GM12878 (cell line): ENCODE data around the gene CFAP74. TPM values are rescaled to one million over a fixed set of nuclear protein-coding genes. Genes with fewer than 3 reads are reported as not detected.

Source experiments
- ATAC-seq: fragments of 200-7000 bp; cut with Tn5 transposase; 3 replicates; pipeline ENCODE4 v1.9.1; 2020; ENCODE audit warnings: mild to moderate bottlenecking, moderate library complexity
- BruUV-seq: library from RNA; stranded (reverse); fragments of 400-500 nt; replicated peaks from 2 replicates; lab custom pipeline; 2021; lab: Mats Ljungman, UMichigan
- CTCF ChIA-PET: fragments of 300-600 bp; sonication (Branson Sonifier 250); formaldehyde crosslinking; extraction: SDS; loops from one replicate; lab custom pipeline; 2021; ENCODE audit warnings: inconsistent platforms; lab: Yijun Ruan, JAX
- POLR2A ChIA-PET: fragments of 350-600 bp; formaldehyde crosslinking; extraction: SDS; loops from one replicate; lab custom pipeline; 2021; ENCODE audit warnings: inconsistent platforms; lab: Charles Lee
- RAD21 ChIA-PET: fragments of 300-600 bp; sonication (Branson Sonifier 250); formaldehyde crosslinking; loops from one replicate; lab custom pipeline; 2023; ENCODE audit warnings: antibody characterized with exemption; ENCODE audit not compliant: unreplicated experiment; lab: Charles Lee
- SMC1A ChIA-PET: fragments of 300-600 bp; sonication (Branson Sonifier 250); formaldehyde crosslinking; loops from one replicate; lab custom pipeline; 2023; ENCODE audit not compliant: unreplicated experiment, uncharacterized antibody; lab: Charles Lee
- DNase-seq: peaks from one replicate; pipeline ENCODE4 v3.0.0-alpha.2; 2011; ENCODE audit warnings: low read depth, low spot score
- FAIRE-seq: peaks from 3 replicates; lab custom pipeline; 2011; peaks lifted over from hg19 to GRCh38; lab: Jason Lieb, UNC
- H2AFZ ChIP-seq: 2 replicates; pipeline ENCODE4 v1.6.0; 2011; ENCODE audit warnings: low read depth, low read length, control low read depth; ENCODE audit not compliant: control insufficient read depth
- H3K27ac ChIP-seq: 2 replicates; pipeline ENCODE4 v1.5.1; 2011; ENCODE audit warnings: control low read depth; ENCODE audit not compliant: control insufficient read depth, insufficient read depth
- H3K27me3 ChIP-seq, 2 experiments: replicated peaks in 1 of 2; 2 replicates each; pipeline versions ENCODE4 v1.6.0 to v1.6.1; 2011; ENCODE audit warnings: low read length in 1 of 2; ENCODE audit not compliant: control insufficient read depth in 2 of 2, insufficient read depth in 2 of 2
- H3K36me3 ChIP-seq, 2 experiments: 2 replicates each; pipeline ENCODE4 v1.5.1; 2011; ENCODE audit warnings: low read length in 1 of 2; ENCODE audit not compliant: control insufficient read depth in 2 of 2, insufficient read depth in 2 of 2
- H3K4me1 ChIP-seq: 2 replicates; pipeline ENCODE4 v1.6.1; 2011; ENCODE audit warnings: mild to moderate bottlenecking, low read length, moderate library complexity, mixed read lengths; ENCODE audit not compliant: control insufficient read depth, insufficient read depth
- H3K4me2 ChIP-seq: 2 replicates; pipeline ENCODE4 v1.6.0; 2011; ENCODE audit warnings: control low read depth; ENCODE audit not compliant: control insufficient read depth, insufficient read depth
- H3K4me3 ChIP-seq: fragments of 200-600 bp; sonication (generic); 2 replicates; pipeline ENCODE4 v1.5.1; 2016
- H3K79me2 ChIP-seq: 2 replicates; pipeline ENCODE4 v1.6.0; 2011; ENCODE audit warnings: low read length; ENCODE audit not compliant: control insufficient read depth, insufficient read depth
- H3K9ac ChIP-seq: 2 replicates; pipeline ENCODE4 v1.8.0; 2011; ENCODE audit warnings: low read length, control low read depth, mixed read lengths; ENCODE audit not compliant: control insufficient read depth, insufficient read depth
- H3K9me3 ChIP-seq: replicated peaks from 3 replicates; pipeline ENCODE4 v1.5.1; 2011; ENCODE audit warnings: mild to moderate bottlenecking, low read length; ENCODE audit not compliant: control insufficient read depth, insufficient read depth
- H4K20me1 ChIP-seq: 2 replicates; pipeline ENCODE4 v1.6.0; 2011; ENCODE audit not compliant: control insufficient read depth, insufficient read depth
- BACH1 ChIP-seq: fragments of 450-650 bp; IDR thresholded peaks from 2 replicates; pipeline ENCODE4 v1.6.1; 2017; ENCODE audit warnings: mild to moderate bottlenecking, borderline replicate concordance
- BHLHE40 ChIP-seq, 2 experiments: fragments of 450-650 bp in 1 of 2; IDR thresholded peaks; 2 replicates each; pipeline ENCODE4 v1.6.1; 2011 to 2017; ENCODE audit warnings: low read depth in 2 of 2, borderline replicate concordance in 1 of 2, improper control_type of control experiment in 1 of 2, low read length in 1 of 2, mild to moderate bottlenecking in 1 of 2
- EGR1 ChIP-seq, 2 experiments: IDR thresholded peaks; 1 replicate in 1 of 2; 2 replicates in 1 of 2; pipeline ENCODE4 v1.6.1; 2011 to 2012; ENCODE audit warnings: low read depth in 2 of 2, low read length in 2 of 2, borderline replicate concordance in 1 of 2, mild to moderate bottlenecking in 1 of 2, moderate library complexity in 1 of 2
- GATAD2B ChIP-seq: fragments of 450-650 bp; conservative IDR thresholded peaks from 2 replicates; pipeline ENCODE4 v1.6.1; 2017; ENCODE audit warnings: low read depth, mild to moderate bottlenecking, moderate library complexity
- HDAC6 ChIP-seq: fragments of 200-600 bp; sonication (generic); IDR thresholded peaks from one replicate; pipeline ENCODE4 v1.8.0; 2017; ENCODE audit warnings: antibody characterized with exemption; ENCODE audit not compliant: unreplicated experiment
- HDGF ChIP-seq: fragments of 450-650 bp; IDR thresholded peaks from 2 replicates; pipeline ENCODE4 v1.6.1; 2016; ENCODE audit warnings: antibody characterized with exemption
- MTA3 ChIP-seq: IDR thresholded peaks from 2 replicates; pipeline ENCODE4 v1.6.1; 2012; ENCODE audit warnings: low read length, inconsistent platforms, borderline replicate concordance
- NBN ChIP-seq: fragments of 450-650 bp; IDR thresholded peaks from 2 replicates; pipeline ENCODE4 v1.6.1; 2016
- POLR2A ChIP-seq: IDR thresholded peaks from 2 replicates; pipeline ENCODE4 v1.6.1; 2011; ENCODE audit warnings: low read depth, mild to moderate bottlenecking, low read length
- ZBED1 ChIP-seq: IDR thresholded peaks from 2 replicates; pipeline ENCODE4 v1.6.1; 2016; ENCODE audit warnings: borderline replicate concordance
- WGBS: methylation state at CpG from one replicate; pipeline ENCODE4 v1.1.6; 2016; ENCODE audit warnings: low lambda C conversion rate; ENCODE audit not compliant: insufficient replicate concordance, insufficient coverage; ENCODE audit errors: missing lambda C conversion rate; 5-methylcytosine and 5-hydroxymethylcytosine counted together
- in situ Hi-C: fragments of 300-500 bp; cut with MboI; formaldehyde crosslinking; loops from 9 replicates; pipeline ENCODE4 v1.14.3; 2018; ENCODE audit warnings: mixed read lengths
- intact Hi-C: fragments of 100-400 bp; cut with micrococcal nuclease; formaldehyde crosslinking; loops from one replicate; pipeline ENCODE4 v1.14.2; 2022; ENCODE audit not compliant: unreplicated experiment
- polyA plus RNA-seq, 11 experiments: library from polyadenylated mRNA; depleted of rRNA in 4 of 11; unstranded in 6 of 11; stranded (reverse) in 5 of 11; fragments of >200 nt; fragmentation: Nextera tagmentation in 4 of 11; fragmentation: Illumina TruSeq in 1 of 11; extraction: Ambion mirVana in 4 of 11; extraction: Trizol in 1 of 11; gene quantifications; 1 replicate in 1 of 11; 2 replicates in 10 of 11; pipeline versions ENCODE4 v1.2.1 to v1.2.3, GENCODE V29; 2011 to 2016; ENCODE audit warnings: inconsistent platforms in 2 of 11, missing spikeins in 2 of 11, low read depth in 1 of 11
- total RNA-seq, 4 experiments: library from RNA; depleted of rRNA in 3 of 4; stranded (reverse); fragments of >200 nt in 3 of 4; fragmentation: Illumina TruSeq in 1 of 4; extraction: Trizol in 1 of 4; gene quantifications; 2 replicates each; pipeline versions ENCODE4 v1.2.1 to v1.2.3, GENCODE V29; 2013 to 2021
- TF ChIP-seq, protein P1 (sequence below): fragments of 450-650 bp; IDR thresholded peaks from 2 replicates; pipeline ENCODE4 v1.6.1; 2017; ENCODE audit warnings: mild to moderate bottlenecking, moderate library complexity
- TF ChIP-seq, protein P2 (sequence below): IDR thresholded peaks from 2 replicates; pipeline ENCODE4 v1.6.1; 2012; ENCODE audit warnings: improper control_type of control experiment, low read depth, low read length; ENCODE audit not compliant: insufficient replicate concordance
- TF ChIP-seq, protein P3 (sequence below): IDR thresholded peaks from 2 replicates; pipeline ENCODE4 v1.6.1; 2012; ENCODE audit warnings: low read depth, low read length, improper control_type of control experiment

Gene CFAP74
- total and polyA plus RNA-seq, 10 of the 15 experiments (the other 5 are each of a cell fraction or from before 2014, with no cell fraction given) = 0.01 TPM; not detected in 9

DNA sequence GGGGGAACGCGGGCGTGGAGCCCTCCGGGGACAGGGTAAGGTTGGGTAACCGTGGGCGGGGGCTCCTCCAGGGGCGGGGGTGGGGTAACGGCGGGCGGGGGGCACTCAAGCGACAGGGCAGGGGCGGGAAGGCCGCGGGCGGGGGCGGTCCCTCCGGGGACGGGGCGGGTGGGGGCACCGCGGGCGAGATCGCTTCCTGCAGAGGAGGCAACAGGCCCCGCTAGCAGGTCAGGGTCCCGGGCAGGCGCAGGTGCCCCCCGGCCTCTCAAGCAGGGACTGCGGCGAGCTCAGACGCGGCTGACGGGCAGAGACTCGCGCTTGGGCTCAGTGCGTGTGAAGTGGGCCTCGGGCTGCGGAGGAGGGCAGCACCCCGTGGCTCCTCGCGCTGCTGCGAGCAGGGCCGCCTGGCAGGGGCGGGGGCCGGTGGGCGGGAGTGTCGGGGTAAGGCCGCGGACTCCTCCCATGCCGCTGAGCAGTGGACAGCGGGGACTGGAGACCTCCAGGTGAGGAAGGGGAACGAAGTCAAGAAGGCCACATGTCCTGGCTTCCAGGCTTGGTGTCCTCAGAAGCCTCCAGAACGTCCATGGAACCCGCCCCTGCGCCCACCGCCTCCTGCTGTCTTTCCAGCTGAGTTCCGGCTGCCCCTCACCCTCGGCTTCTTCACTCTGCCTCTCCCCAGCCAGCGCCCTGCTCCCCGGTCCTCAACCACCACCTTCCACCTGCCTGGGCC is 112.1 kb downstream of the CFAP74 start:
- TF ChIP-seq BACH1 (peak; percentile 17; the same call in 1 of the 2 replicates), HDAC6 (no peak), BHLHE40 (IDR thresholded peaks at IDR 0.05; ENCODE audit: borderline replicate concordance in 1 of 2, low read depth in 2 of 2, low read length in 1 of 2) (peak in 1 of 2 experiments; percentile 21; a peak in 1 of 4 replicates), EGR1 (IDR thresholded peaks at IDR 0.05; ENCODE audit: borderline replicate concordance in 1 of 2, low read depth in 2 of 2, low read length in 2 of 2) (peak in 1 of 2 experiments; percentile 65; a peak in 1 of 3 replicates), NBN (0 out of 2 replicates have a peak, but pooled peaks have one; percentile 60), ZBED1 (no peak), MTA3 (no peak), HDGF (peak; percentile 87; the same call in 1 of the 2 replicates), GATAD2B (no peak), POLR2A (peak; percentile 71)
- TF ChIP-seq, protein P1, sequence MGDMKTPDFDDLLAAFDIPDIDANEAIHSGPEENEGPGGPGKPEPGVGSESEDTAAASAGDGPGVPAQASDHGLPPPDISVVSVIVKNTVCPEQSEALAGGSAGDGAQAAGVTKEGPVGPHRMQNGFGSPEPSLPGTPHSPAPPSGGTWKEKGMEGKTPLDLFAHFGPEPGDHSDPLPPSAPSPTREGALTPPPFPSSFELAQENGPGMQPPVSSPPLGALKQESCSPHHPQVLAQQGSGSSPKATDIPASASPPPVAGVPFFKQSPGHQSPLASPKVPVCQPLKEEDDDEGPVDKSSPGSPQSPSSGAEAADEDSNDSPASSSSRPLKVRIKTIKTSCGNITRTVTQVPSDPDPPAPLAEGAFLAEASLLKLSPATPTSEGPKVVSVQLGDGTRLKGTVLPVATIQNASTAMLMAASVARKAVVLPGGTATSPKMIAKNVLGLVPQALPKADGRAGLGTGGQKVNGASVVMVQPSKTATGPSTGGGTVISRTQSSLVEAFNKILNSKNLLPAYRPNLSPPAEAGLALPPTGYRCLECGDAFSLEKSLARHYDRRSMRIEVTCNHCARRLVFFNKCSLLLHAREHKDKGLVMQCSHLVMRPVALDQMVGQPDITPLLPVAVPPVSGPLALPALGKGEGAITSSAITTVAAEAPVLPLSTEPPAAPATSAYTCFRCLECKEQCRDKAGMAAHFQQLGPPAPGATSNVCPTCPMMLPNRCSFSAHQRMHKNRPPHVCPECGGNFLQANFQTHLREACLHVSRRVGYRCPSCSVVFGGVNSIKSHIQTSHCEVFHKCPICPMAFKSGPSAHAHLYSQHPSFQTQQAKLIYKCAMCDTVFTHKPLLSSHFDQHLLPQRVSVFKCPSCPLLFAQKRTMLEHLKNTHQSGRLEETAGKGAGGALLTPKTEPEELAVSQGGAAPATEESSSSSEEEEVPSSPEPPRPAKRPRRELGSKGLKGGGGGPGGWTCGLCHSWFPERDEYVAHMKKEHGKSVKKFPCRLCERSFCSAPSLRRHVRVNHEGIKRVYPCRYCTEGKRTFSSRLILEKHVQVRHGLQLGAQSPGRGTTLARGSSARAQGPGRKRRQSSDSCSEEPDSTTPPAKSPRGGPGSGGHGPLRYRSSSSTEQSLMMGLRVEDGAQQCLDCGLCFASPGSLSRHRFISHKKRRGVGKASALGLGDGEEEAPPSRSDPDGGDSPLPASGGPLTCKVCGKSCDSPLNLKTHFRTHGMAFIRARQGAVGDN = peak; percentile 47
- TF ChIP-seq, protein P2, sequence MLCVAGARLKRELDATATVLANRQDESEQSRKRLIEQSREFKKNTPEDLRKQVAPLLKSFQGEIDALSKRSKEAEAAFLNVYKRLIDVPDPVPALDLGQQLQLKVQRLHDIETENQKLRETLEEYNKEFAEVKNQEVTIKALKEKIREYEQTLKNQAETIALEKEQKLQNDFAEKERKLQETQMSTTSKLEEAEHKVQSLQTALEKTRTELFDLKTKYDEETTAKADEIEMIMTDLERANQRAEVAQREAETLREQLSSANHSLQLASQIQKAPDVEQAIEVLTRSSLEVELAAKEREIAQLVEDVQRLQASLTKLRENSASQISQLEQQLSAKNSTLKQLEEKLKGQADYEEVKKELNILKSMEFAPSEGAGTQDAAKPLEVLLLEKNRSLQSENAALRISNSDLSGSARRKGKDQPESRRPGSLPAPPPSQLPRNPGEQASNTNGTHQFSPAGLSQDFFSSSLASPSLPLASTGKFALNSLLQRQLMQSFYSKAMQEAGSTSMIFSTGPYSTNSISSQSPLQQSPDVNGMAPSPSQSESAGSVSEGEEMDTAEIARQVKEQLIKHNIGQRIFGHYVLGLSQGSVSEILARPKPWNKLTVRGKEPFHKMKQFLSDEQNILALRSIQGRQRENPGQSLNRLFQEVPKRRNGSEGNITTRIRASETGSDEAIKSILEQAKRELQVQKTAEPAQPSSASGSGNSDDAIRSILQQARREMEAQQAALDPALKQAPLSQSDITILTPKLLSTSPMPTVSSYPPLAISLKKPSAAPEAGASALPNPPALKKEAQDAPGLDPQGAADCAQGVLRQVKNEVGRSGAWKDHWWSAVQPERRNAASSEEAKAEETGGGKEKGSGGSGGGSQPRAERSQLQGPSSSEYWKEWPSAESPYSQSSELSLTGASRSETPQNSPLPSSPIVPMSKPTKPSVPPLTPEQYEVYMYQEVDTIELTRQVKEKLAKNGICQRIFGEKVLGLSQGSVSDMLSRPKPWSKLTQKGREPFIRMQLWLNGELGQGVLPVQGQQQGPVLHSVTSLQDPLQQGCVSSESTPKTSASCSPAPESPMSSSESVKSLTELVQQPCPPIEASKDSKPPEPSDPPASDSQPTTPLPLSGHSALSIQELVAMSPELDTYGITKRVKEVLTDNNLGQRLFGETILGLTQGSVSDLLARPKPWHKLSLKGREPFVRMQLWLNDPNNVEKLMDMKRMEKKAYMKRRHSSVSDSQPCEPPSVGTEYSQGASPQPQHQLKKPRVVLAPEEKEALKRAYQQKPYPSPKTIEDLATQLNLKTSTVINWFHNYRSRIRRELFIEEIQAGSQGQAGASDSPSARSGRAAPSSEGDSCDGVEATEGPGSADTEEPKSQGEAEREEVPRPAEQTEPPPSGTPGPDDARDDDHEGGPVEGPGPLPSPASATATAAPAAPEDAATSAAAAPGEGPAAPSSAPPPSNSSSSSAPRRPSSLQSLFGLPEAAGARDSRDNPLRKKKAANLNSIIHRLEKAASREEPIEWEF = no peak
- TF ChIP-seq, protein P3, sequence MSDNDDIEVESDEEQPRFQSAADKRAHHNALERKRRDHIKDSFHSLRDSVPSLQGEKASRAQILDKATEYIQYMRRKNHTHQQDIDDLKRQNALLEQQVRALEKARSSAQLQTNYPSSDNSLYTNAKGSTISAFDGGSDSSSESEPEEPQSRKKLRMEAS = no peak
- TF ChIP-seq, all 136 proteins: peak for 7
- no peaks in the 10 kb centered on the region for H3K9me3 ChIP-seq
- H3K4me3 ChIP-seq = peak overlapping the region; percentile 78
- intact Hi-C loops = loop anchor here (5.0 kb wide), 1 partner anchor 114 kb away; the partner anchor contains the start of gene NADK
- ATAC-seq (peak; percentile 79), DNase-seq (no peak), FAIRE-seq (no peak)
- peak overlapping the region; percentile 98 for H3K4me2 ChIP-seq
- 8% methylated on average over 28 of the region's 59 CpGs for WGBS
- BruUV-seq = no TSS peak
- no peaks in the 10 kb centered on the region for H3K27me3 ChIP-seq
- in situ Hi-C loops = no loop called here
- ChIA-PET POLR2A (interaction anchor here (0.9 kb wide), 1 partner anchor 214 kb away, joined by 6 read pairs; no protein-coding TSS in a partner anchor), SMC1A (interaction anchor here (1.0 kb wide), 1 partner anchor 14 kb away, joined by 3 read pairs; no protein-coding TSS in a partner anchor), RAD21 (interaction anchor here (0.7 to 1.1 kb wide), 2 partner anchors 112 to 115 kb away, joined by 3 to 4 read pairs; no protein-coding TSS in a partner anchor), CTCF (interaction anchor here (0.8 to 1.5 kb wide), 4 partner anchors 12 to 103 kb away, joined by 3 to 12 read pairs (median 4); no protein-coding TSS in a partner anchor)
- H3K9ac ChIP-seq = peak overlapping the region; percentile 68; the same call in 1 of the 2 replicates
- H3K79me2 ChIP-seq = peaks cover 44% of the 10 kb centered on the region
- H2AFZ ChIP-seq = peak overlapping the region; percentile 66
- peaks cover 21% of the 10 kb centered on the region for H3K4me1 ChIP-seq
- no peaks in the 10 kb centered on the region for H4K20me1 ChIP-seq
- H3K36me3 ChIP-seq = no peaks in the 10 kb centered on the region
- H3K27ac ChIP-seq = peak overlapping the region; percentile 84
